Hepatocyte (in vitro differentiated cells): Measurements from ENCODE around the gene CFAP68.

Experiments used
- EZH2 ChIP-seq: fragments of 200-600 bp; sonication (generic); IDR thresholded peaks from 2 replicates; pipeline ENCODE4 v1.6.1; 2016; ENCODE audit warnings: antibody characterized with exemption, mild to moderate bottlenecking, borderline replicate concordance
- TF ChIP-seq, protein P1 (sequence below): fragments of 200-600 bp; sonication (generic); IDR thresholded peaks from 2 replicates; pipeline ENCODE4 v1.5.1; 2016; ENCODE audit warnings: antibody characterized with exemption, mild to moderate bottlenecking; ENCODE audit not compliant: poor library complexity

DNA sequence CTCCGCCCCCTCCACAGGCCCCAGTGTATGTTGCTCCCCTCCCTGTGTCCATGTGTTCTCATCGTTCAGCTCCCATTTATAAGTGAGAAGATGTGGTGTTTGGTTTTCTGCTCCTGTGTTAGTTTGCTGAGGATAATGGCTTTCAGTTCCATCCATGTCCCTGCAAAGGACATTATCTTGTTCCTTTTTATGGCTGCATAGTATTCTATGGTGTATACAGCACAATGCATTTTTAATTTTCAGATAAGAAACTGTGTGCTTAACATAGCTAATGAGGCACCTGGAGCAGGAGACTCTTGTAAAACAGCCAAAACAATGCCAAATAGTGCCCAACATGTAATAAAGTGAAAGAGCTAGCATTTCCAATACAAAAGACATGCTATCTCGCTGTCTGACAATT, 29.7 kb upstream of the CFAP68 start:
- TF ChIP-seq, protein P1, sequence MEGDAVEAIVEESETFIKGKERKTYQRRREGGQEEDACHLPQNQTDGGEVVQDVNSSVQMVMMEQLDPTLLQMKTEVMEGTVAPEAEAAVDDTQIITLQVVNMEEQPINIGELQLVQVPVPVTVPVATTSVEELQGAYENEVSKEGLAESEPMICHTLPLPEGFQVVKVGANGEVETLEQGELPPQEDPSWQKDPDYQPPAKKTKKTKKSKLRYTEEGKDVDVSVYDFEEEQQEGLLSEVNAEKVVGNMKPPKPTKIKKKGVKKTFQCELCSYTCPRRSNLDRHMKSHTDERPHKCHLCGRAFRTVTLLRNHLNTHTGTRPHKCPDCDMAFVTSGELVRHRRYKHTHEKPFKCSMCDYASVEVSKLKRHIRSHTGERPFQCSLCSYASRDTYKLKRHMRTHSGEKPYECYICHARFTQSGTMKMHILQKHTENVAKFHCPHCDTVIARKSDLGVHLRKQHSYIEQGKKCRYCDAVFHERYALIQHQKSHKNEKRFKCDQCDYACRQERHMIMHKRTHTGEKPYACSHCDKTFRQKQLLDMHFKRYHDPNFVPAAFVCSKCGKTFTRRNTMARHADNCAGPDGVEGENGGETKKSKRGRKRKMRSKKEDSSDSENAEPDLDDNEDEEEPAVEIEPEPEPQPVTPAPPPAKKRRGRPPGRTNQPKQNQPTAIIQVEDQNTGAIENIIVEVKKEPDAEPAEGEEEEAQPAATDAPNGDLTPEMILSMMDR = no peak
- TF ChIP-seq EZH2 = no peak
